Left ventricle myocardium inferior (tissue), 1 donor: ENCODE results near the gene TNFAIP1. TPM values are rescaled to one million over a fixed set of nuclear protein-coding genes. Genes with fewer than 3 reads are reported as not detected.

Source experiments
- DNase-seq: peaks from one replicate; pipeline ENCODE4 v3.0.0-alpha.2; 2020
- H3K27ac ChIP-seq: fragments of 200-600 bp; replicated peaks from 2 replicates; pipeline ENCODE4 v1.8.0; 2021
- H3K27me3 ChIP-seq: fragments of 200-600 bp; 2 replicates; pipeline ENCODE4 v1.8.0; 2021; ENCODE audit warnings: low read depth
- H3K36me3 ChIP-seq: fragments of 200-600 bp; 2 replicates; pipeline ENCODE4 v1.8.0; 2021
- H3K4me1 ChIP-seq: fragments of 200-600 bp; 2 replicates; pipeline ENCODE4 v1.8.0; 2021
- H3K4me3 ChIP-seq: fragments of 200-600 bp; 2 replicates; pipeline ENCODE4 v1.8.0; 2021; ENCODE audit warnings: mild to moderate bottlenecking, moderate library complexity
- H3K9me3 ChIP-seq: fragments of 200-600 bp; replicated peaks from 2 replicates; pipeline ENCODE4 v1.8.0; 2021
- intact Hi-C: fragments of 100-400 bp; cut with micrococcal nuclease; formaldehyde crosslinking; loops from one replicate; pipeline ENCODE4 v1.11.0; 2022
- total RNA-seq: library from RNA; stranded (reverse); fragmentation: NEBNext Ultra II Directional; extraction: Animal tissue kit (Norgen Biotek cat#: 25700); gene quantifications from one replicate; pipeline ENCODE4 v1.2.1, GENCODE V29; 2021
- TF ChIP-seq, protein P1 (sequence below): fragments of 200-600 bp; IDR thresholded peaks from 2 replicates; pipeline ENCODE4 v1.8.0; 2021; ENCODE audit warnings: antibody characterized with exemption, mild to moderate bottlenecking, borderline replicate concordance
- donor health status: DM: no; HTN: yes; CAD: no; lungs with severe emphysema.

Gene TNFAIP1
- total RNA-seq, 1 donor from 2014 or later = 35.1 TPM

DNA sequence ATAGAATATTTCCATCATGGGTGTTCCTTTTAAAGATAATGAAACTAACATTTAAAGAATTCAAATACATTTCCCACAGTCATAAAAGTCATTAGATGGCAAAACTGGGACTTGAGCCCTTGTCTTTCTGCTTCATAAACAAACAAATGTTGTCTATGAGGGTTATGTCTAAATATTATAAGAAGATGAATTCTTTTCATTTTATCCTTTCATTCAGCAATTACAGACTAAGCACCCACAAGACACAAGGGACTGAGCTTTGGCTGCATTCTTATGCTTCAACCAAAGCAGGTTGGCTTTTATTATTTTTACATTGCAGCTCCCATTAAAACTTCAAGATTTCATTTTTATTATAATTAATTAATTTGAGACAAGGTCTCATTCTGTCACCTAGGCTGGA is 50.8 kb downstream of the TNFAIP1 start:
- intact Hi-C loops = no loop called here
- Histone ChIP-seq H3K4me3 (no peak overlapping the region), H3K9me3 (no peaks in the 10 kb centered on the region), H3K4me1 (peaks cover 20% of the 10 kb centered on the region), H3K27me3 (no peaks in the 10 kb centered on the region), H3K36me3 (peaks cover 41% of the 10 kb centered on the region), H3K27ac (no peak overlapping the region)
- DNase-seq = no peak
- TF ChIP-seq, protein P1, sequence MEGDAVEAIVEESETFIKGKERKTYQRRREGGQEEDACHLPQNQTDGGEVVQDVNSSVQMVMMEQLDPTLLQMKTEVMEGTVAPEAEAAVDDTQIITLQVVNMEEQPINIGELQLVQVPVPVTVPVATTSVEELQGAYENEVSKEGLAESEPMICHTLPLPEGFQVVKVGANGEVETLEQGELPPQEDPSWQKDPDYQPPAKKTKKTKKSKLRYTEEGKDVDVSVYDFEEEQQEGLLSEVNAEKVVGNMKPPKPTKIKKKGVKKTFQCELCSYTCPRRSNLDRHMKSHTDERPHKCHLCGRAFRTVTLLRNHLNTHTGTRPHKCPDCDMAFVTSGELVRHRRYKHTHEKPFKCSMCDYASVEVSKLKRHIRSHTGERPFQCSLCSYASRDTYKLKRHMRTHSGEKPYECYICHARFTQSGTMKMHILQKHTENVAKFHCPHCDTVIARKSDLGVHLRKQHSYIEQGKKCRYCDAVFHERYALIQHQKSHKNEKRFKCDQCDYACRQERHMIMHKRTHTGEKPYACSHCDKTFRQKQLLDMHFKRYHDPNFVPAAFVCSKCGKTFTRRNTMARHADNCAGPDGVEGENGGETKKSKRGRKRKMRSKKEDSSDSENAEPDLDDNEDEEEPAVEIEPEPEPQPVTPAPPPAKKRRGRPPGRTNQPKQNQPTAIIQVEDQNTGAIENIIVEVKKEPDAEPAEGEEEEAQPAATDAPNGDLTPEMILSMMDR = no peak

DNA sequence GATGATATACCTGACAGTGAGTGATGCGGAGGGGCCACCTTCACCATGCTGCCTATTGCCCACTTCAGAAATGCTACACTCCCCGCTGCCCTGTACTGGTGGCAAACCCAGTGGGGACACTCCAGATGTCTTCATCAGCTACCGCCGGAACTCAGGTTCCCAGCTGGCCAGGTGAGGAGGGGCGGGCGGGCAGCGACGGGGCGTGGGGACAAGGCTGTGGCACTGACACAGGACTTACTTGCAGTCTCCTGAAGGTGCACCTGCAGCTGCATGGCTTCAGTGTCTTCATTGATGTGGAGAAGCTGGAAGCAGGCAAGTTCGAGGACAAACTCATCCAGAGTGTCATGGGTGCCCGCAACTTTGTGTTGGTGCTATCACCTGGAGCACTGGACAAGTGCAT is 52.5 kb downstream of the TNFAIP1 start:
- TF ChIP-seq, protein P1 = no peak
- intact Hi-C loops = no loop called here
- Histone ChIP-seq H3K4me1 (peaks cover 16% of the 10 kb centered on the region), H3K9me3 (no peaks in the 10 kb centered on the region), H3K4me3 (no peak overlapping the region), H3K27me3 (no peaks in the 10 kb centered on the region), H3K36me3 (peaks cover 55% of the 10 kb centered on the region), H3K27ac (no peak overlapping the region)
- no peak for DNase-seq

DNA sequence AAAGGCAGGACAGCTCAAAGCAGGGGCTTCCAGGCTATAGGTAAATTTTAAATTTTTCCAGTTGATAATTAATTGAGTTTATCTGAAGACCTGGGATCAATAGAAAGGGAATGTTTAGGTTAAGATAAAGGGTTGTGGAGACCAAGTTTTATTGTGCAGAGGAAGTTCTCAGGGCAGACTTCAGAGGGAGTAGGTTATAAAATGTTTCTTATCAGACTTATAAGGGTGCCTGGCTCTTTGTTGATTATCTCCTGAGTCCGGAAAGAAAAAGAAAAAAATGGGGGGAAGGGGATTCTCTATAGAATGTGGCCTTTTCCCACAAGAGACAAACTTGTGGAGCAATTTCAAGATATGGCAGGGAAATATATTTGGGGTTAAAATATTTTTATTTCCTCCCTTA is 54.6 kb downstream of the TNFAIP1 start:
- H3K9me3 ChIP-seq = no peaks in the 10 kb centered on the region
- no peak for DNase-seq
- H3K36me3 ChIP-seq = peaks cover 74% of the 10 kb centered on the region
- H3K4me3 ChIP-seq = no peak overlapping the region
- no peaks in the 10 kb centered on the region for H3K27me3 ChIP-seq
- H3K4me1 ChIP-seq = peaks cover 5% of the 10 kb centered on the region
- intact Hi-C loops = no loop called here
- no peak overlapping the region for H3K27ac ChIP-seq
- TF ChIP-seq, protein P1 = no peak

DNA sequence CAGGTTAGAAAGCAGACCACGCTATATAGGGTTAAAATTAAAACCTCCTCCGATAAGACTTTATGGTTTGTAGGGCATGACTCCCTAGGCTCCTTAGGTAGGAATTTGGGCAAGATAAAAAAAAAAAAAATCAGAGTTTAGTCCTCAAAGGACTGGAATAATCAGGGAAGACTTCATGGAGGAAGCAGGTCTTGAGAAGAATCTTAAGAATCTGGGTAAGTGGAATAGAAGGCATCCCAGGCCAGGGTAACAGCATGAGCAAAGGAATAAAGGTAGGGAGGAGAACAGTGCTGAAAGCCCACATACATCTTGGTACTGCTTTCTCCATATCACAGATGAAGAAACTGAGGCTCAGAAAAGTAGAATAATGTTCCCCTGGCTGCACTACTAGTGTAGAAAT is 55.0 kb downstream of the TNFAIP1 start:
- TF ChIP-seq, protein P1 = no peak
- Histone ChIP-seq H3K9me3 (no peaks in the 10 kb centered on the region), H3K4me3 (no peak overlapping the region), H3K27ac (no peak overlapping the region), H3K36me3 (peaks cover 78% of the 10 kb centered on the region), H3K4me1 (peaks cover under 1% of the 10 kb centered on the region), H3K27me3 (no peaks in the 10 kb centered on the region)
- no peak for DNase-seq
- intact Hi-C loops = no loop called here

DNA sequence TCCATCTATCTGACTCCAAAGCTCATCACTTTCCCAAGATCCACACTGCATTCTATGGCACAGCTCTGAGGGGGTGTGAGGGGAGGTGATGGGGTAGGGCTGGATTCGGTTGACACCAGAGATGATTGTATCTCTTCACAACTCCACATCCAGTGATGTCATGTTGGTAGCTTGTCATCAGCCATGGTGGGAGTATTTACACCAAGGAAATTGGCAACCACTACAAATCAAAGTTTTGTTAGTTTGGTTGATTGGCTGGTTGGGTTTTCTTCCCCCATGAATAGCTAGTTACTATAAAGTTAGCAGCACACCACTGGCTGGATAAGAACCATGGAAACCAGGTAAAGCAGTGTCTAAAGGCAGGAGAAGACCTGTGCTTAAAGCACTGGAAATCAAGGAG is 55.4 kb downstream of the TNFAIP1 start:
- Histone ChIP-seq H3K27me3 (no peaks in the 10 kb centered on the region), H3K36me3 (peaks cover 82% of the 10 kb centered on the region), H3K27ac (no peak overlapping the region), H3K9me3 (no peaks in the 10 kb centered on the region), H3K4me1 (no peaks in the 10 kb centered on the region), H3K4me3 (no peak overlapping the region)
- intact Hi-C loops = no loop called here
- no peak for DNase-seq
- TF ChIP-seq, protein P1 = no peak

DNA sequence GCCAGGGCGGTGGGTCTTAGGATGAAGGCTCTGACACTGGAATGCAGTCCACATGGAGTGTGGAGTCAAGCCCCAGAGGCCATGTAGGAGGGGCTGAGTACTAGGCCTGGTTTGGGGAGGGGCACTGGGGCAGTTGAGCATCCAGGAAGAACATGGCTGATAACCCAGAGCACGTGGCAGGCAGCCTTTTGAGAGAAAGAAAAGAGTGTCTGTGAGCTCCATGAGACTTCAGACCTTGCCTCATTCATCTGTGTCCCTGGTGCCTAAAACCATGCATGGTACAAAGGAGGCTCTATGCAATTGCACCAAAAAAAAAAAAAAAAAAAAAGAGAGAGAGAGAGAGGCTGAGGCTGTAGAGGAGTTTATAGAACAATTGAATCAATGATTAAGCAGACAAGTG is 55.8 kb downstream of the TNFAIP1 start:
- TF ChIP-seq, protein P1 = no peak
- H3K36me3 ChIP-seq = peaks cover 84% of the 10 kb centered on the region

More for the DNA sequence above, 55.8 kb downstream of the TNFAIP1 start:
- no peaks in the 10 kb centered on the region for H3K9me3 ChIP-seq
- no peaks in the 10 kb centered on the region for H3K27me3 ChIP-seq
- intact Hi-C loops = no loop called here
- H3K4me3 ChIP-seq = no peak overlapping the region
- H3K4me1 ChIP-seq = no peaks in the 10 kb centered on the region
- H3K27ac ChIP-seq = no peak overlapping the region
- no peak for DNase-seq
